CD8-positive, alpha-beta memory T cell (primary cell): ENCODE results near the gene TFF3. TPM values are rescaled to one million over a fixed set of nuclear protein-coding genes. Genes with fewer than 3 reads are reported as not detected.

ENCODE experiments used
- CTCF ChIA-PET: fragments of 350-600 bp; sonication (Branson Sonifier 250); formaldehyde crosslinking; loops from one replicate; lab custom pipeline; 2021; ENCODE audit warnings: antibody characterized with exemption; lab: Charles Lee
- POLR2A ChIA-PET: fragments of 350-600 bp; sonication (Branson Sonifier 250); formaldehyde crosslinking; loops from one replicate; lab custom pipeline; 2021; ENCODE audit warnings: antibody characterized with exemption; lab: Charles Lee
- DNase-seq, 5 donors: peaks; one replicate each; pipeline versions ENCODE4 v3.0.0 to v3.0.0-alpha.2; 2020 to 2022; ENCODE audit warnings: mixed read lengths in 1 of 5
- H3K27ac ChIP-seq: one replicate; pipeline ENCODE4 v1.7.0; 2013; ENCODE audit warnings: low read depth, mild to moderate bottlenecking, low read length, moderate library complexity
- H3K27me3 ChIP-seq: 2 replicates; pipeline ENCODE4 v1.7.0; 2013; ENCODE audit warnings: low read length, mild to moderate bottlenecking; ENCODE audit not compliant: insufficient read depth, poor library complexity, severe bottlenecking
- H3K36me3 ChIP-seq: 2 replicates; pipeline ENCODE4 v1.7.0; 2013; ENCODE audit warnings: mild to moderate bottlenecking, low read length, moderate library complexity; ENCODE audit not compliant: insufficient read depth
- H3K4me1 ChIP-seq: 2 replicates; pipeline ENCODE4 v1.7.0; 2013; ENCODE audit warnings: mild to moderate bottlenecking, low read length, moderate library complexity; ENCODE audit not compliant: insufficient read depth
- H3K4me3 ChIP-seq: 2 replicates; pipeline ENCODE4 v1.7.0; 2013; ENCODE audit warnings: mild to moderate bottlenecking, low read length
- H3K9me3 ChIP-seq: 2 replicates; pipeline ENCODE4 v1.7.0; 2013; ENCODE audit warnings: mild to moderate bottlenecking, low read length
- H3K27ac Mint-ChIP-seq, 8 donors: one replicate each; pipeline ENCODE4 v1.8.0; 2020 to 2021; ENCODE audit warnings: mixed read lengths in 8 of 8, mild to moderate bottlenecking in 6 of 8, inconsistent platforms in 3 of 8, moderate library complexity in 3 of 8
- H3K27me3 Mint-ChIP-seq, 2 donors: one replicate each; pipeline ENCODE4 v1.8.0; 2020 to 2021; ENCODE audit warnings: mixed read lengths in 2 of 2, mild to moderate bottlenecking in 1 of 2, moderate library complexity in 1 of 2
- H3K36me3 Mint-ChIP-seq, 3 donors: one replicate each; pipeline ENCODE4 v1.8.0; 2020 to 2021; ENCODE audit warnings: mixed read lengths in 3 of 3, inconsistent platforms in 1 of 3, mild to moderate bottlenecking in 1 of 3
- H3K4me1 Mint-ChIP-seq, 3 donors: one replicate each; pipeline ENCODE4 v1.8.0; 2020 to 2021; ENCODE audit warnings: mixed read lengths in 3 of 3, inconsistent platforms in 1 of 3, mild to moderate bottlenecking in 1 of 3
- H3K4me3 Mint-ChIP-seq, 7 donors: one replicate each; pipeline ENCODE4 v1.8.0; 2020 to 2021; ENCODE audit warnings: mixed read lengths in 7 of 7, mild to moderate bottlenecking in 6 of 7, moderate library complexity in 4 of 7, inconsistent platforms in 2 of 7
- H3K9me3 Mint-ChIP-seq, 5 donors: one replicate each; pipeline ENCODE4 v1.8.0; 2020 to 2022; ENCODE audit warnings: mixed read lengths in 5 of 5, mild to moderate bottlenecking in 3 of 5, moderate library complexity in 2 of 5, inconsistent platforms in 1 of 5
- polyA plus RNA-seq: library from polyadenylated mRNA; unstranded; fragments of 300-500 nt; fragmentation: Illumina TruSeq; gene quantifications from one replicate; pipeline ENCODE4 v1.2.3, GENCODE V29; 2021
- total RNA-seq, 2 experiments: library from RNA; stranded (reverse); gene quantifications; one replicate each; pipeline ENCODE4 v1.2.3, GENCODE V29; 2021

TFF3 gene
- total and polyA plus RNA-seq, 3 experiments from 2014 or later = not detected

GRCh38 chr21:42269386-42269785 lies 45.8 kb downstream of the TFF3 start:
- DNase-seq = no peak
- H3K4me3 ChIP-seq = no peak overlapping the region

GRCh38 chr21:42266971-42267556 lies 48.1 kb downstream of the TFF3 start:
- Histone ChIP-seq H3K27ac (no peak overlapping the region), H3K4me3 (peak overlapping the region; percentile 5), H3K27me3 (no peaks in the 10 kb centered on the region), H3K4me1 (peaks cover 30% of the 10 kb centered on the region), H3K9me3 (no peaks in the 10 kb centered on the region), H3K36me3 (no peaks in the 10 kb centered on the region)
- Mint-ChIP-seq H3K36me3 (peaks cover 0 to 16% (median 9%) of the 10 kb centered on the region in 3 donors), H3K27ac (peak overlapping the region in 6 of 8 donors; percentile 26 to 93 (median 84)), H3K9me3 (no peaks in the 10 kb centered on the region), H3K4me1 (peaks cover 21 to 31% (median 22%) of the 10 kb centered on the region in 3 donors), H3K27me3 (peaks cover 0 to 2% of the 10 kb centered on the region in 2 donors), H3K4me3 (peak overlapping the region in 4 of 7 donors; percentile 16 to 80 (median 24))
- DNase-seq = peak in 1 of 5 donors; percentile 17
- CTCF ChIA-PET = no interaction called here
- POLR2A ChIA-PET = no interaction called here

More at GRCh38 chr21:42269386-42269785, 45.8 kb downstream of the TFF3 start:
- Histone ChIP-seq H3K4me1 (peaks cover 30% of the 10 kb centered on the region), H3K36me3 (no peaks in the 10 kb centered on the region), H3K9me3 (no peaks in the 10 kb centered on the region), H3K27me3 (no peaks in the 10 kb centered on the region), H3K27ac (no peak overlapping the region)
- H3K27me3 Mint-ChIP-seq = peaks cover 0 to 2% of the 10 kb centered on the region in 2 donors
- no peaks in the 10 kb centered on the region for H3K9me3 Mint-ChIP-seq
- H3K36me3 Mint-ChIP-seq = peaks cover 0 to 29% (median 6%) of the 10 kb centered on the region in 3 donors
- peaks cover 19 to 31% (median 22%) of the 10 kb centered on the region in 3 donors for H3K4me1 Mint-ChIP-seq
- ChIA-PET POLR2A (no interaction called here), CTCF (interaction anchor here (0.8 to 2.3 kb wide), 4 partner anchors 11 to 161 kb away, joined by 3 to 12 read pairs (median 4); no protein-coding TSS in a partner anchor)
- peak overlapping the region in 2 of 8 donors; percentile 12 to 58 for H3K27ac Mint-ChIP-seq
- no peak overlapping the region for H3K4me3 Mint-ChIP-seq

DNA sequence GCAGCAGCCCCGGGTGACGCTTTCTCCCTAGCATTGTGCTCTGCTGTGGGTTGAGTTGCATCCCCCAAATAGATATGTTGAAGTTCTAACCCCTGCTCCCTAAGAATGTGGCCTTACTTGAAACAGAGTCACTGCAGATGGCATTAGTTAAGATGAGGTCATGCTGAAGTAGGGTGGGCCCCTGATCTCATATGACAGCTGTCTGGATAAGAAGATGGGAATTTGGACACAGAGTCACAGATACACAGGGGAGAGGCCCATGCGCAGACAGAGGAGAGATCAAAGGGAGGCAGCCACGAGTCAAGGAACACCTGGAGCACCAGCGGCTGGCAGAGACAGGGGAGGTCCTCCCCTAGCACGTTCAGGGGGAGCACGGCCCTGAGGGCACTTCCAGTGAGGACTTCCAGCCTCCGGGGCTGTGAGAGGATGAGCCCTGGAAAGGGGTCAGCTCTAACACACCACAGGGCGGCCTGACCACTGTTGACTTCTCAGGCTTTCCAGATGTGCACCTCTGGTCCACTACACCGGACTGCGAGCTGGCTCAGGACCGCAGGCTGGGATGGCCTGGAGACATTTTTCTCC lies 49.9 kb downstream of the TFF3 start:
- Mint-ChIP-seq H3K4me3 (peak overlapping the region in 1 of 7 donors; percentile 62), H3K36me3 (peaks cover 0 to 13% (median 5%) of the 10 kb centered on the region in 3 donors), H3K9me3 (no peaks in the 10 kb centered on the region), H3K27ac (peak overlapping the region in 2 of 8 donors; percentile 41 to 87), H3K4me1 (peaks cover 21 to 35% (median 22%) of the 10 kb centered on the region in 3 donors), H3K27me3 (peaks cover 0 to 2% of the 10 kb centered on the region in 2 donors)
- Histone ChIP-seq H3K36me3 (no peaks in the 10 kb centered on the region), H3K27ac (no peak overlapping the region), H3K4me3 (no peak overlapping the region), H3K27me3 (no peaks in the 10 kb centered on the region), H3K4me1 (peaks cover 30% of the 10 kb centered on the region), H3K9me3 (no peaks in the 10 kb centered on the region)
- POLR2A ChIA-PET = no interaction called here
- CTCF ChIA-PET = interaction anchor here (1.1 to 1.2 kb wide), 2 partner anchors 12 to 120 kb away, joined by 3 read pairs; no protein-coding TSS in a partner anchor
- DNase-seq = no peak

DNA sequence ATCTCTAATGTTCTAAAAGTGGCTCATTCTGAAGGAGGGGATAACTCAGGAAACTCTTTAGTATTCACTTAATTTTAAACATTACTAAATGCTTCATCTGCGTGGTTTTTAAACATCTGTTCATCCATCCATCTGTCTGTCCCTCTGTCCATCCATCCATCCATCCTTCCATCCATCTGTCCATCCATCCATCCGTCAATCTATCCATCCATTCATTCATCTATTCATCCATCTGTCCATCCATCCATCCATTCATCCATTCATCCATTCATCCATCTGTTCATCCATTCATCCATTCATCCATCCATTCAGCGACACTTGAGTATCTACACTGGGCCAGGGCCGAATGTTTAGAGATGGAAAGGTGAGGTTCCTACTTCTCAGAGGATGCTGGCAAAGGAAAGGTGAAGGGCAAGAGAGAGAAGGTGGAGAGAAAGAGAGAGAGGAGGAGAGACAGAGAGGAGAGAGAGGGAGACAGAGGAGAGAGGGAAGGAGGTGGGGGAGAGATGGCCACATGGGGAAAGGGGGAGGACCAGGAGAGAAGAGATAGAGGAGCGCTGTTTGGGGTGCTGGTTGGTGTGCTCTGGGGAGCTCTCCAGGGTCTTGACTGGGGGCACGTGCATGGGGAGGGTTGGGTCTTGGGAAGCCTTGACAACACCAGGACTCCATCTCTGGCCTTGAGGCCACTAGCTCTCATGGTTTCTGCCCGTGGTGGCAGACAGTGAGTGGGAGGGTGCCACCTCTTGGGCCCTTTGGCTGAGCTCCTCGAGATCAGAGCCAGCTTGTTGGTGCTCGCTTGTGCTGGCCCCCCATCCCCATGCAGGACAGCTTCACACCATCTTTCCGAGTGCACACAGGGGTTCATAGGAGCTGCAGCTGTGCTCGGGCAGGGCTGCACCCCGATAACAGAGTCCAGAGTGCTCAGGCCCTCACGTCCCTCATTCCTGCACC lies 50.7 kb downstream of the TFF3 start:
- H3K27ac ChIP-seq = no peak overlapping the region
- H3K9me3 ChIP-seq = no peaks in the 10 kb centered on the region
- Mint-ChIP-seq H3K36me3 (peaks cover 0 to 13% (median 5%) of the 10 kb centered on the region in 3 donors), H3K9me3 (no peaks in the 10 kb centered on the region), H3K4me1 (peaks cover 21 to 33% (median 22%) of the 10 kb centered on the region in 3 donors), H3K27ac (peak overlapping the region in 2 of 8 donors; percentile 41 to 87), H3K4me3 (no peak overlapping the region), H3K27me3 (peaks cover 0 to 2% of the 10 kb centered on the region in 2 donors)
- no peak for DNase-seq
- ChIA-PET POLR2A (no interaction called here), CTCF (interaction anchor here (1.0 to 6.4 kb wide), 4 partner anchors 63 to 120 kb away, joined by 3 to 106 read pairs (median 3); no protein-coding TSS in a partner anchor)
- no peaks in the 10 kb centered on the region for H3K36me3 ChIP-seq
- no peak overlapping the region for H3K4me3 ChIP-seq
- no peaks in the 10 kb centered on the region for H3K27me3 ChIP-seq
- peaks cover 28% of the 10 kb centered on the region for H3K4me1 ChIP-seq

DNA sequence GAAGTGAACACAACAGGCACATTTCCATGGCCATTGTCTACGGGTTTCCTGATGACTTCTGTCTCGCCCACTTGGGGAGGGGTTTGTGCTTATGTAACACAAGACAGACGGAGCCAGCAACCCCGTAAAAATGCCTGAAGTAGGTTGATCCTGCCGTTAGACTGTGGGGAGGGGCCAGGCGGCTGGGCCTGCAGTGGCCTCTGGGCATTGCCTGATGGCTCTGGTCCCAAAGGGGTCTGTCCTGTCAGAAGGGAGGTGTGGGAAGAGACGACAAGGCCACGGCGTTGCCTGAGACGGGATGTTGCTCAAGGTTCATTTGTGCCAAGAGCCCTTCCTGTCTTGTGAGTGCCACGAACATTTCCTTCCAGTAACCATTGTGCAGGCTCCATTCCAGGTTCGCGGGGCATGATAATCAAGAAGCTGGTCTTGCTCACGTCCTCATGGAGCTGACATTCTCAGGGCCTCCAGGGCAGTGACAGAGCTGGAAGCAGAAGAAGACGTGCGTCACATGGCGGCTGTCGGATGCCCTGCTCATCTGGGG lies 51.5 kb downstream of the TFF3 start:
- Histone ChIP-seq H3K36me3 (no peaks in the 10 kb centered on the region), H3K4me3 (no peak overlapping the region), H3K9me3 (no peaks in the 10 kb centered on the region), H3K27ac (no peak overlapping the region), H3K4me1 (peaks cover 20% of the 10 kb centered on the region), H3K27me3 (no peaks in the 10 kb centered on the region)
- Mint-ChIP-seq H3K4me1 (peaks cover 22 to 31% (median 23%) of the 10 kb centered on the region in 3 donors), H3K27ac (peak overlapping the region in 1 of 8 donors; percentile 17), H3K4me3 (no peak overlapping the region), H3K27me3 (peaks cover 0 to 2% of the 10 kb centered on the region in 2 donors), H3K9me3 (no peaks in the 10 kb centered on the region), H3K36me3 (peaks cover 0 to 13% (median 5%) of the 10 kb centered on the region in 3 donors)
- ChIA-PET CTCF (interaction anchor here (1.0 to 6.4 kb wide), 3 partner anchors 62 to 118 kb away, joined by 3 to 106 read pairs (median 3); no protein-coding TSS in a partner anchor), POLR2A (no interaction called here)
- DNase-seq = no peak

DNA sequence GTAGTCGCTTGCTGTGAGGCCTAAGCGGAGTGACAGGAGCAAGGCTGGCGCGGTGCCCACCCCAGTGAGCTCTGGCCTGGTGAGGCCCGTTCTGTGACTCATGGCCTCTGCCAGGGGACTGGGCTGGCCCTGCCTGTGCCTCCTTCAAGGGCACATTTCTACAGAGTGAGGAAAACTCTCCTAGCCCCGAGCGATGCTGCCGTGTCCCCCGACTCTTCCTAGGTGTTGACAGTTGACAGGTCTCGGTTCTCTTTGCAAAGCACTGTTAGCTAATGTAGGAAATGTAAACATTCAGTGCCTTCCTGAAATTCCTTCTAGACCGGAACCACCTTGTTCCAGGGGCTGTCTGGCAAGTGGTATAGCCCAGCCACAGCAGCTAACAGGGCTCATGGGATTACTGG lies 52.4 kb downstream of the TFF3 start:
- Mint-ChIP-seq H3K27ac (no peak overlapping the region), H3K4me1 (peaks cover 21 to 28% (median 22%) of the 10 kb centered on the region in 3 donors), H3K4me3 (no peak overlapping the region), H3K27me3 (peaks cover 0 to 2% of the 10 kb centered on the region in 2 donors), H3K9me3 (no peaks in the 10 kb centered on the region), H3K36me3 (peaks cover 0 to 13% (median 5%) of the 10 kb centered on the region in 3 donors)
- CTCF ChIA-PET = interaction anchor here (1.2 to 6.4 kb wide), 4 partner anchors 24 to 117 kb away, joined by 3 to 106 read pairs (median 38); no protein-coding TSS in a partner anchor
- Histone ChIP-seq H3K4me3 (no peak overlapping the region), H3K9me3 (no peaks in the 10 kb centered on the region), H3K27me3 (no peaks in the 10 kb centered on the region), H3K36me3 (no peaks in the 10 kb centered on the region), H3K4me1 (peaks cover 17% of the 10 kb centered on the region), H3K27ac (no peak overlapping the region)
- no peak for DNase-seq
- POLR2A ChIA-PET = no interaction called here

- no peaks in the 10 kb centered on the region for H3K27me3 ChIP-seq
- CTCF ChIA-PET = interaction anchor here (1.2 to 6.4 kb wide), 6 partner anchors 12 to 116 kb away, joined by 3 to 106 read pairs (median 3); no protein-coding TSS in a partner anchor
- no peak for DNase-seq
- Mint-ChIP-seq H3K9me3 (no peaks in the 10 kb centered on the region), H3K36me3 (peaks cover 0 to 13% (median 5%) of the 10 kb centered on the region in 3 donors), H3K27me3 (peaks cover 0 to 2% of the 10 kb centered on the region in 2 donors), H3K4me1 (peaks cover 11 to 26% (median 16%) of the 10 kb centered on the region in 3 donors), H3K4me3 (no peak overlapping the region), H3K27ac (peak overlapping the region in 1 of 8 donors; percentile 87)
- POLR2A ChIA-PET = no interaction called here
- H3K27ac ChIP-seq = no peak overlapping the region
- no peaks in the 10 kb centered on the region for H3K36me3 ChIP-seq
- H3K4me3 ChIP-seq = no peak overlapping the region
- H3K9me3 ChIP-seq = no peaks in the 10 kb centered on the region
- peaks cover 7% of the 10 kb centered on the region for H3K4me1 ChIP-seq
Measured at GRCh38 chr21:42261829-42262200, 53.4 kb downstream of the TFF3 start.
